ENCODE data around the gene MCRIP2. TPM values are rescaled to one million over a fixed set of nuclear protein-coding genes. Genes with fewer than 3 reads are reported as not detected.

The MCRIP2 gene
- total RNA-seq, 2 donors from 2014 or later, result 22.8 to 34.2 TPM

DNA sequence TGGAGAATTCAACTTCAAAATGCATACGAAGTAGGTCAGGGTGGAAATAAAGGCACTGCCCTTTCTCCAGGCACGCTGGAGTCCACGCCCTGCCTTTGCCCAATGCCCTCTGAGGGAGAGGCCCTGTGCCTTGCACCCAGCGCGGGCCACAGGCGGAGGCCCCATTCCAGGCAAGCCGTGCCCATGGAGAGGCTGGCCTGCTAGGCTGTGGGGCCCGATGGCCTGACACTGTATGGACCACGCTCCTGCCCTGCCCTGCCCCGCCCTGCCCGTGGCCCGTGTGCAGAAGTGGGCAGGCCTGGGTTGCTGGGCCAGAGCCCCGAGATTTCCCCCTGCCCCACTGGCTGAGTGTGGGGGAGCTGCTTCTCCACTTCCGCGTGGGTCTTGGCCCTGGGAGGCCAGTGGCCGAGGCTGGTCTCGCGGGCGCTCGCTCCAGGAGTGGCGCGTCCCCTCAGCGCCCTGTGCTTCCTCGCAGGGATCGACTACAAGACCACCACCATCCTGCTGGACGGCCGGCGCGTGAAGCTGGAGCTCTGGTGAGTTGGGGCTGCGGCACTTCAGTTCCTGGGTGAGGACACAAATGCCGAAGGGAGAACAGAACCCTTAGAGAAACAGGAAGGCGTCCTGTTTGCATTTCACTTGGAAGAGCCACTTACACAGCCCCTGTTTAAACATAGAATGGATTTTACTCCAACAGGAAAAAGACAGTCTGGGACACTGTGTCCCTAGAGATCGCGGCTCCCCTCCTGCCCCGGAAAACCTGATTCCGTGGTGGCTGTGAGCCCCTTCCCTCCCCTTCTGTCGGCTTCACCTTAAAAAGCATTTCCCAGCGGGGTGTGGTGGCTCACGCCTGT lies 24.7 kb upstream of the MCRIP2 start:
- DNase-seq, result no peak
- peaks cover 16% of the 10 kb centered on the region for H3K36me3 Mint-ChIP-seq (ENCODE audit: low read depth)
- no peak overlapping the region for H3K9ac ChIP-seq (ENCODE audit: extremely low read depth, low read length, poor library complexity, severe bottlenecking)
- no peak overlapping the region for H3K4me3 ChIP-seq (ENCODE audit: low read length)
- no peak overlapping the region for H3K27ac ChIP-seq (ENCODE audit: low read depth, low read length)
- no peaks in the 10 kb centered on the region for H3K27me3 ChIP-seq (ENCODE audit: control insufficient read depth, insufficient read depth, low read length, poor library complexity, severe bottlenecking)
- TF ChIP-seq CTCF (conservative IDR thresholded peaks at IDR 0.05), result no peak
- peaks cover 2% of the 10 kb centered on the region for H3K27me3 Mint-ChIP-seq (ENCODE audit: insufficient read depth)
- 95% methylated on average over 32 to 39 of the region's 39 CpGs for WGBS, 2 experiments (ENCODE audit: insufficient coverage in 1 of 2, insufficient read length in 1 of 2)
- no peaks in the 10 kb centered on the region for H3K9me3 ChIP-seq (ENCODE audit: control insufficient read depth, low read length)
- no peaks in the 10 kb centered on the region for H3K9me3 Mint-ChIP-seq
- no peaks in the 10 kb centered on the region for H3K4me1 ChIP-seq (ENCODE audit: control insufficient read depth, insufficient read depth, low read length)
- peaks cover 5% of the 10 kb centered on the region for H3K4me1 Mint-ChIP-seq
- no peak overlapping the region for H3K27ac Mint-ChIP-seq
- H3K4me3 Mint-ChIP-seq, result no peak overlapping the region
- peaks cover 4% of the 10 kb centered on the region for H3K36me3 ChIP-seq (ENCODE audit: control insufficient read depth, insufficient read depth, low read length)

DNA sequence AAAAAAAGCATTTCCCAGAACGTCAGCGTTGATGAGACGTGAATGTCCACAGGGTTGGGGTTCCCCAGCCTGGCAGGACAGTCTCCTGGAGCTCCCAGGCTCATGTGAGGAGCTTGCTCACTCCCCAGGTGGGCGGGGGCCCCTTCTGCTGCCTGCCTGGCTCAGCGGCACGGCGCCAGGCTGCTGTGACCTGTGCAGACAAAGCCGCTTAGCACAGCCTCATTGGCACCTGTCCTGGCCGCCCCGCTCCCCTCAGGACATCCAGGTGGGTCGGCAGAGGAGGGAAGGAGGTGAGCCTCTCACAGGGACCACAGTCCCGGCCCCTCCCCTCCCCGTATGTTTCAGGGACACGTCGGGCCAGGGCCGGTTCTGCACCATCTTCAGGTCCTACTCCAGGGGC lies 23.8 kb upstream of the MCRIP2 start:
- H3K36me3 Mint-ChIP-seq (ENCODE audit: low read depth), result peaks cover 16% of the 10 kb centered on the region
- WGBS, 2 experiments (ENCODE audit: insufficient coverage in 1 of 2, insufficient read length in 1 of 2), result 91 to 93% methylated on average over 8 to 16 of the region's 16 CpGs
- no peaks in the 10 kb centered on the region for H3K9me3 Mint-ChIP-seq
- H3K4me3 ChIP-seq (ENCODE audit: low read length), result no peak overlapping the region
- H3K4me3 Mint-ChIP-seq, result no peak overlapping the region
- H3K4me1 ChIP-seq (ENCODE audit: control insufficient read depth, insufficient read depth, low read length), result no peaks in the 10 kb centered on the region
- H3K27me3 ChIP-seq (ENCODE audit: control insufficient read depth, insufficient read depth, low read length, poor library complexity, severe bottlenecking), result no peaks in the 10 kb centered on the region
- no peak overlapping the region for H3K27ac ChIP-seq (ENCODE audit: low read depth, low read length)
- H3K27ac Mint-ChIP-seq, result no peak overlapping the region
- H3K9me3 ChIP-seq (ENCODE audit: control insufficient read depth, low read length), result no peaks in the 10 kb centered on the region
- peaks cover 10% of the 10 kb centered on the region for H3K4me1 Mint-ChIP-seq
- H3K9ac ChIP-seq (ENCODE audit: extremely low read depth, low read length, poor library complexity, severe bottlenecking), result no peak overlapping the region
- no peak for DNase-seq
- H3K36me3 ChIP-seq (ENCODE audit: control insufficient read depth, insufficient read depth, low read length), result peaks cover 4% of the 10 kb centered on the region
- H3K27me3 Mint-ChIP-seq (ENCODE audit: insufficient read depth), result peaks cover 2% of the 10 kb centered on the region
- TF ChIP-seq CTCF (conservative IDR thresholded peaks at IDR 0.05), result no peak

DNA sequence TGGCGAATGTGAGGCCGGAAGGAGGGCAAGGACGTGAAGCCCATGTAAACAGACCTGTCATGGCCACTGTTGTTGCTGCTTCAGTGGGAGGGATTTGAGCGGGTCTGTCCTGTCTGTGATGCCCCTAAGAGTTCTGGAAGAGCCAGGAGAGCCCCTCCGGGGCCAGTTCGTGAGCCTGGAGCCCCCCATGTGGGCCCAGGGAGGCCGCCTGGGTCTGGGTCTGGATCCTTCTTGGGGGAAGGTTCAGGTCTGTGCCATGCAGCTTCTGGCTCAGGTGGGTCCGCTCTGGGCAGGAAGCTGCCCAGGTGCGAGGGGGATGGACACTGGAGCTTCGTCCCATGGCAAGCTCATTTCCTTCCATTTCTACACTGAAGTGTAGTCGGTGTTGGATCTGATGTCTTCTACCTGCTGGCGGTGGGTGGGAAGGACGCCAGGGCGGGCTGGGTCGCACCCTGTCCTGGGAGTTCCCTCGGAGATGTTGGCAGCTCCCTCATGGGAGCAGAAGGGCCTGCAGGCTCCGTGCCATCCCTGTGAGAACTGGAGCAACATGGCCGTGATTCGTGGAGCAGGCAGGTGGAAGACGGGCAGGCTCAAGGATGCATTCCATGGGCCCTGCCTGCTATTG lies 22.0 kb upstream of the MCRIP2 start:
- Histone ChIP-seq H3K4me3 (ENCODE audit: low read length) (no peak overlapping the region), H3K27me3 (ENCODE audit: control insufficient read depth, insufficient read depth, low read length, poor library complexity, severe bottlenecking) (no peaks in the 10 kb centered on the region), H3K9me3 (ENCODE audit: control insufficient read depth, low read length) (no peaks in the 10 kb centered on the region), H3K27ac (ENCODE audit: low read depth, low read length) (no peak overlapping the region), H3K9ac (ENCODE audit: extremely low read depth, low read length, poor library complexity, severe bottlenecking) (no peak overlapping the region), H3K36me3 (ENCODE audit: control insufficient read depth, insufficient read depth, low read length) (no peaks in the 10 kb centered on the region), H3K4me1 (ENCODE audit: control insufficient read depth, insufficient read depth, low read length) (no peaks in the 10 kb centered on the region)
- 94 to 95% methylated on average over 17 to 20 of the region's 20 CpGs for WGBS, 2 experiments (ENCODE audit: insufficient coverage in 1 of 2, insufficient read length in 1 of 2)
- DNase-seq, result no peak
- H3K4me1 Mint-ChIP-seq, result peaks cover 10% of the 10 kb centered on the region
- peaks cover 2% of the 10 kb centered on the region for H3K27me3 Mint-ChIP-seq (ENCODE audit: insufficient read depth)
- peaks cover 7% of the 10 kb centered on the region for H3K36me3 Mint-ChIP-seq (ENCODE audit: low read depth)
- no peaks in the 10 kb centered on the region for H3K9me3 Mint-ChIP-seq
- H3K4me3 Mint-ChIP-seq, result no peak overlapping the region
- TF ChIP-seq CTCF (conservative IDR thresholded peaks at IDR 0.05), result no peak
- no peak overlapping the region for H3K27ac Mint-ChIP-seq

Measured in endodermal cell (in vitro differentiated cells).